Hepatocyte (in vitro differentiated cells): ENCODE data around the gene SEC63. TPM values are rescaled to one million over a fixed set of nuclear protein-coding genes. Genes with fewer than 3 reads are reported as not detected.

Source experiments
- DNase-seq: peaks from one replicate; pipeline ENCODE4 v3.0.0-alpha.2; 2016; ENCODE audit warnings: low spot score
- H2AFZ ChIP-seq: fragments of 200-600 bp; sonication (generic); 2 replicates; pipeline ENCODE4 v1.6.0; 2016; ENCODE audit warnings: antibody characterized with exemption, mild to moderate bottlenecking
- H3K27ac ChIP-seq: fragments of 200-600 bp; sonication (generic); 2 replicates; pipeline ENCODE4 v1.5.1; 2016; ENCODE audit warnings: mild to moderate bottlenecking
- H3K27me3 ChIP-seq: fragments of 200-600 bp; sonication (generic); 2 replicates; pipeline ENCODE4 v1.6.1; 2016
- H3K36me3 ChIP-seq: fragments of 200-600 bp; sonication (generic); replicated peaks from 2 replicates; pipeline ENCODE4 v1.5.1; 2016; ENCODE audit warnings: low read depth; ENCODE audit not compliant: insufficient read depth
- H3K4me1 ChIP-seq: fragments of 200-600 bp; sonication (generic); 2 replicates; pipeline ENCODE4 v1.5.1; 2016; ENCODE audit warnings: mild to moderate bottlenecking, moderate library complexity; ENCODE audit not compliant: insufficient read depth
- H3K4me2 ChIP-seq: fragments of 200-600 bp; sonication (generic); 2 replicates; pipeline ENCODE4 v1.6.0; 2016
- H3K4me3 ChIP-seq: fragments of 200-600 bp; sonication (generic); 2 replicates; pipeline ENCODE4 v1.5.1; 2016; ENCODE audit warnings: mild to moderate bottlenecking
- H3K79me2 ChIP-seq: fragments of 200-600 bp; sonication (generic); 2 replicates; pipeline ENCODE4 v1.6.0; 2017; ENCODE audit warnings: mild to moderate bottlenecking
- H3K9me2 ChIP-seq: fragments of 200-600 bp; sonication (generic); replicated peaks from 2 replicates; pipeline ENCODE4 v1.6.0; 2017; ENCODE audit warnings: mild to moderate bottlenecking; ENCODE audit not compliant: insufficient read depth
- H3K9me3 ChIP-seq: fragments of 200-600 bp; sonication (generic); 2 replicates; pipeline ENCODE4 v1.5.1; 2016; ENCODE audit warnings: low read depth, mild to moderate bottlenecking
- H4K20me1 ChIP-seq: fragments of 200-600 bp; sonication (generic); 2 replicates; pipeline ENCODE4 v1.6.0; 2016; ENCODE audit warnings: mild to moderate bottlenecking; ENCODE audit not compliant: insufficient read depth, poor library complexity, severe bottlenecking
- EZH2 ChIP-seq: fragments of 200-600 bp; sonication (generic); IDR thresholded peaks from 2 replicates; pipeline ENCODE4 v1.6.1; 2016; ENCODE audit warnings: antibody characterized with exemption, mild to moderate bottlenecking, borderline replicate concordance
- EZH2phosphoT487 ChIP-seq: fragments of 200-600 bp; sonication (generic); IDR thresholded peaks from one replicate; pipeline ENCODE4 v1.6.1; 2018; ENCODE audit warnings: antibody characterized with exemption, mild to moderate bottlenecking, low read depth, moderate library complexity; ENCODE audit not compliant: unreplicated experiment, severe bottlenecking
- WGBS: methylation state at CpG from one replicate; pipeline ENCODE4 v1.1.6; 2016; ENCODE audit warnings: low lambda C conversion rate; ENCODE audit errors: missing lambda C conversion rate; 5-methylcytosine and 5-hydroxymethylcytosine counted together
- polyA plus RNA-seq: library from polyadenylated mRNA; unstranded; fragments of >200 nt; fragmentation: Nextera tagmentation; extraction: Ambion mirVana; gene quantifications from 2 replicates; pipeline ENCODE4 v1.2.1, GENCODE V29; 2016
- total RNA-seq: library from RNA; depleted of rRNA; stranded (reverse); fragments of >200 nt; gene quantifications from 2 replicates; pipeline ENCODE4 v1.2.3, GENCODE V29; 2014
- TF ChIP-seq, protein P1 (sequence below): fragments of 200-600 bp; sonication (generic); IDR thresholded peaks from 2 replicates; pipeline ENCODE4 v1.5.1; 2016; ENCODE audit warnings: antibody characterized with exemption, mild to moderate bottlenecking; ENCODE audit not compliant: poor library complexity

Gene SEC63
- total and polyA plus RNA-seq, 2 experiments from 2014 or later = 36.6 to 131 TPM

DNA sequence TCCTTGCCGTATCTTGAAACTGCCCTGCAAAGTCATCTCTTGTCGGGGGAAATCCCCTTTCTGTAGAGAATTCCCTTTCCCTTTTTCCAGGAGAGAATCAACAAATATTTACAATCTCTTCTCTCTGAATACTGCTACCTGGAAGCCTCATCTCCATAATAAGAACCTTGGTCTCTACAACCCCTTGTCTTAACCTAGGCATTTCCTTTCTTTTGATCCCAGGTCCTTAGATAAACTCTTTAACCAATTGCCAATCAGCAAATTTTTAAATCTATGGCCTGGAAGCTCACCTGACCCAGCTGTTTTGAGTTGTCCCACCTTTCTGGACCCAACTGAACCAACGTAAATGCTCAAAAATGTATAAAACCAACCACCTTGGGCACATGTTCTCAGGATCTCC is 30.6 kb upstream of the SEC63 start:
- Histone ChIP-seq H3K4me3 (no peak overlapping the region), H3K4me2 (no peak overlapping the region), H2AFZ (no peak overlapping the region), H3K9me3 (no peaks in the 10 kb centered on the region), H3K4me1 (peaks cover 5% of the 10 kb centered on the region), H4K20me1 (no peaks in the 10 kb centered on the region), H3K27ac (no peak overlapping the region), H3K79me2 (no peaks in the 10 kb centered on the region), H3K9me2 (no peaks in the 10 kb centered on the region), H3K27me3 (no peaks in the 10 kb centered on the region), H3K36me3 (no peaks in the 10 kb centered on the region)
- TF ChIP-seq EZH2phosphoT487 (no peak), EZH2 (no peak)
- TF ChIP-seq, protein P1, sequence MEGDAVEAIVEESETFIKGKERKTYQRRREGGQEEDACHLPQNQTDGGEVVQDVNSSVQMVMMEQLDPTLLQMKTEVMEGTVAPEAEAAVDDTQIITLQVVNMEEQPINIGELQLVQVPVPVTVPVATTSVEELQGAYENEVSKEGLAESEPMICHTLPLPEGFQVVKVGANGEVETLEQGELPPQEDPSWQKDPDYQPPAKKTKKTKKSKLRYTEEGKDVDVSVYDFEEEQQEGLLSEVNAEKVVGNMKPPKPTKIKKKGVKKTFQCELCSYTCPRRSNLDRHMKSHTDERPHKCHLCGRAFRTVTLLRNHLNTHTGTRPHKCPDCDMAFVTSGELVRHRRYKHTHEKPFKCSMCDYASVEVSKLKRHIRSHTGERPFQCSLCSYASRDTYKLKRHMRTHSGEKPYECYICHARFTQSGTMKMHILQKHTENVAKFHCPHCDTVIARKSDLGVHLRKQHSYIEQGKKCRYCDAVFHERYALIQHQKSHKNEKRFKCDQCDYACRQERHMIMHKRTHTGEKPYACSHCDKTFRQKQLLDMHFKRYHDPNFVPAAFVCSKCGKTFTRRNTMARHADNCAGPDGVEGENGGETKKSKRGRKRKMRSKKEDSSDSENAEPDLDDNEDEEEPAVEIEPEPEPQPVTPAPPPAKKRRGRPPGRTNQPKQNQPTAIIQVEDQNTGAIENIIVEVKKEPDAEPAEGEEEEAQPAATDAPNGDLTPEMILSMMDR = no peak
- 82% methylated on average over 3 of the region's 3 CpGs for WGBS
- DNase-seq = no peak

DNA sequence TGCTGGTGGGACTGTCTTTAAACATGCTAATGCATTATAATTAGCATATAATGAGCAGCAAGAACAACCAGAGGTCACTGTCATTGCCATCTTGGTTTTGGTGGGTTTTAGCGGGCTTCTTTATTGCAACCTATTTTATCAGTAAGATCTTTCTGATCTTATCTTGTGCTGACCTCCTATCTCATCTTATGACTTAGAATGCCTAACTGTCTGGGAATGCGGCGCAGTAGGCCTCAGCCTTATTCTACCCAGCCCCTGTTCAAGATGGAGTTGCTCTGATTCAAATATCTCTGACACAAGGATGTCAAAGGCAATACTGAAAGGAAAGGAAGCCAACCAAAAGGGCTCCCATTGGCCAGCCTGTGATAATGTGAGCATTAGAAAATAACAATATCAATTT is 29.8 kb upstream of the SEC63 start:
- H3K4me3 ChIP-seq = no peak overlapping the region
- no peak for DNase-seq
- TF ChIP-seq EZH2phosphoT487 = no peak
- no peak overlapping the region for H2AFZ ChIP-seq
- H3K27ac ChIP-seq = no peak overlapping the region
- H3K27me3 ChIP-seq = no peaks in the 10 kb centered on the region
- no peaks in the 10 kb centered on the region for H3K36me3 ChIP-seq
- no peak overlapping the region for H3K4me2 ChIP-seq
- H3K79me2 ChIP-seq = no peaks in the 10 kb centered on the region
- peaks cover 5% of the 10 kb centered on the region for H3K4me1 ChIP-seq
- no peaks in the 10 kb centered on the region for H3K9me2 ChIP-seq
- 70% methylated on average over 3 of the region's 3 CpGs for WGBS
- no peaks in the 10 kb centered on the region for H4K20me1 ChIP-seq
- H3K9me3 ChIP-seq = no peaks in the 10 kb centered on the region

DNA sequence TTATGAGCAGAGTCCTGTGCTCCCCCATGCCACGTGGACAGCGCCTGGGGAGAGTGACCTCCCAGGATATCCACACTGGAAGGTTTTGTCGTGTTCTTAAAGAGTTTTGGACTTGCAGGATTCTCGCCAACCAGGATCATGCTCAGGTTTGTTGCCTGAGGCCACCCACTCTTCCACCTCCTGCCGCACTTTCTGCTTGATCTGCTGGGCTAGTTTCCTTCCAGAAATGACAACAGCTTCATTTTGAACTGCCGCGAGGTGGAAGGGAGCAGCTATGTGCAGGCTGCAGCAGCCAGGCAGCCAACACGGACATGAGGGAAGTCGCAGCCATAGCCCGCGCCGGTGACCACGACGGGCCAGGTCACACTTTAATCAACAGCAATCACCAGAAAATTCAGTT is 27.7 kb upstream of the SEC63 start:
- H3K9me3 ChIP-seq = no peaks in the 10 kb centered on the region
- H3K79me2 ChIP-seq = no peaks in the 10 kb centered on the region
- WGBS = 75% methylated on average over 14 of the region's 14 CpGs
- H3K4me2 ChIP-seq = no peak overlapping the region
- no peak overlapping the region for H3K4me3 ChIP-seq
- TF ChIP-seq EZH2 (no peak), EZH2phosphoT487 (no peak)
- TF ChIP-seq, protein P1 = no peak
- no peaks in the 10 kb centered on the region for H3K27me3 ChIP-seq
- no peaks in the 10 kb centered on the region for H4K20me1 ChIP-seq
- H3K27ac ChIP-seq = no peak overlapping the region
- H3K9me2 ChIP-seq = no peaks in the 10 kb centered on the region
- H3K4me1 ChIP-seq = peaks cover 3% of the 10 kb centered on the region
- no peaks in the 10 kb centered on the region for H3K36me3 ChIP-seq
- no peak overlapping the region for H2AFZ ChIP-seq
- DNase-seq = no peak

DNA sequence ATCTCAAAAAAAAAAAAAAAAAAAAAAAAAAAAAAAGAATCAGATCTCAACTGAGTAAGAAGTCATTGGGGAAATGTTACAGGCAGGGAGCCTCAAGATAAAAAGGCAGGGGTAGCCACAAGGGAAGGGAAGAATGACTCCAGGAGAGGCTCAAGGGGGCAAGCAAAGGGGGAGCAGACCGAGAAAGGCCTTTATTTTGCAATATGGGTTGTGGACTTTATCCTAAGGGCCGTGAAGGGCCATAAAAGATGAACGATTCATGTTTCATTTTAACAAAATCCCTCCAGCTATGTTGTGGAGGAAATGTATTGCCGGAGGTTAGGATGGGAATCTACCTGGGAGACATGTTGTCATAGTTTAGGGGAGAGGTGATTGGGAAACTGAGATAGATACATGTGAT is 25.8 kb upstream of the SEC63 start:
- Histone ChIP-seq H3K4me3 (no peak overlapping the region), H3K79me2 (no peaks in the 10 kb centered on the region), H3K27ac (no peak overlapping the region), H3K4me2 (no peak overlapping the region), H4K20me1 (no peaks in the 10 kb centered on the region), H3K4me1 (no peaks in the 10 kb centered on the region), H3K9me2 (no peaks in the 10 kb centered on the region), H3K9me3 (no peaks in the 10 kb centered on the region), H3K27me3 (no peaks in the 10 kb centered on the region), H3K36me3 (no peaks in the 10 kb centered on the region), H2AFZ (no peak overlapping the region)
- 77% methylated on average over 4 of the region's 4 CpGs for WGBS
- TF ChIP-seq EZH2 = no peak
- TF ChIP-seq, protein P1 = no peak
- no peak for TF ChIP-seq EZH2phosphoT487
- DNase-seq = no peak
